Neural progenitor cell (in vitro differentiated cells): Measurements from ENCODE around the gene INPP5B.

Experiments
- EZH2phosphoT487 ChIP-seq: fragments of 200-600 bp; sonication (generic); IDR thresholded peaks from 2 replicates; pipeline ENCODE4 v1.6.1; 2017; ENCODE audit warnings: antibody characterized with exemption
- TF ChIP-seq, protein P1 (sequence below): fragments of 200-600 bp; sonication (generic); IDR thresholded peaks from 2 replicates; pipeline ENCODE4 v1.5.1; 2017; ENCODE audit warnings: antibody characterized with exemption, mild to moderate bottlenecking

DNA sequence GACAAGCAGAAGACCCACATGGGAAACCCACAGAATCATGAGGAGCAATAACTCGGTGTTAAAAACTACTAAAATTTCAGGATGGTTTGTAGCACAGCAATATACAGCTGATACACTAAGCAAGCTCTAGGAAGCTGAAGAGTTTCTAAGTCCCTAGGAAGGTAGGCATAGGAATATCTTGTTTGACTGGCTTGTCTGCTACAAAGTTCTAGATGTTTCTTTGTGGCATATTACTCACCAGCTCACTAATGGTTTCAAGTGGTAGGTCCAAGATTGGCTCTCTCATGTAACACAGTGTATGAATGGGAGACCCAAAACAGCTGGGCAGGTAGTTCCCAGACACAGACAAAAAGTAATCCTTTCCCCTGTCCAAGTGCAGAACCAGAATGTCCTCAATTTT, 74.2 kb downstream of the INPP5B start:
- TF ChIP-seq, protein P1, sequence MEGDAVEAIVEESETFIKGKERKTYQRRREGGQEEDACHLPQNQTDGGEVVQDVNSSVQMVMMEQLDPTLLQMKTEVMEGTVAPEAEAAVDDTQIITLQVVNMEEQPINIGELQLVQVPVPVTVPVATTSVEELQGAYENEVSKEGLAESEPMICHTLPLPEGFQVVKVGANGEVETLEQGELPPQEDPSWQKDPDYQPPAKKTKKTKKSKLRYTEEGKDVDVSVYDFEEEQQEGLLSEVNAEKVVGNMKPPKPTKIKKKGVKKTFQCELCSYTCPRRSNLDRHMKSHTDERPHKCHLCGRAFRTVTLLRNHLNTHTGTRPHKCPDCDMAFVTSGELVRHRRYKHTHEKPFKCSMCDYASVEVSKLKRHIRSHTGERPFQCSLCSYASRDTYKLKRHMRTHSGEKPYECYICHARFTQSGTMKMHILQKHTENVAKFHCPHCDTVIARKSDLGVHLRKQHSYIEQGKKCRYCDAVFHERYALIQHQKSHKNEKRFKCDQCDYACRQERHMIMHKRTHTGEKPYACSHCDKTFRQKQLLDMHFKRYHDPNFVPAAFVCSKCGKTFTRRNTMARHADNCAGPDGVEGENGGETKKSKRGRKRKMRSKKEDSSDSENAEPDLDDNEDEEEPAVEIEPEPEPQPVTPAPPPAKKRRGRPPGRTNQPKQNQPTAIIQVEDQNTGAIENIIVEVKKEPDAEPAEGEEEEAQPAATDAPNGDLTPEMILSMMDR, result no peak
- TF ChIP-seq EZH2phosphoT487, result no peak
